ENCODE results near the gene CEP350.
"Not testable (repeated sequence)": the region's sequence is repeated elsewhere in the genome, so short reads cannot be mapped to it uniquely, and the experiment has no call there.

Gene CEP350

DNA sequence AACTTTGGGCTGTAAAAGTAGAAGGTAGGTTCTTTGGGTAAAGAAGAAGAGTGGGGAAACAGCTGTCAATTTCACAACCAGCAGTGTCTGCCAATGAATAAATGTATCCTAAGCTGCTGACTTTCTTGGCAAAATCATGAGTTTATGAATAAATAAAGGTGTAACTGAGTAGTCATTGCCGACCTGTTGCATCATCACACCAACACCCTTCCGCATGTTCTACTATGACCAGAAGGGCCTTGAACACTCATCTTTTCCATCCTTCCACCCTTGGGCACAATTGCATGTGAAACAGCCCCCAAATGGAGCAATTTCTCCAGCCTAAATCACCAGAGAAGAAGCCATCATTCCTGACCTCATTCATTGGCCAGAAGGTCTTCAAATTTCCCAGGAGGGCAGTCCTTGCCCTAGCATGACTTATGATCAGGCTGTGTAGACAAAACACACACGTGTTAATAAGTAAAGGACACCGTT, 168.9 kb downstream of the CEP350 start:
- peak; percentile 53 for DNase-seq (ENCODE audit: low read depth)
- TF ChIP-seq, protein P1, sequence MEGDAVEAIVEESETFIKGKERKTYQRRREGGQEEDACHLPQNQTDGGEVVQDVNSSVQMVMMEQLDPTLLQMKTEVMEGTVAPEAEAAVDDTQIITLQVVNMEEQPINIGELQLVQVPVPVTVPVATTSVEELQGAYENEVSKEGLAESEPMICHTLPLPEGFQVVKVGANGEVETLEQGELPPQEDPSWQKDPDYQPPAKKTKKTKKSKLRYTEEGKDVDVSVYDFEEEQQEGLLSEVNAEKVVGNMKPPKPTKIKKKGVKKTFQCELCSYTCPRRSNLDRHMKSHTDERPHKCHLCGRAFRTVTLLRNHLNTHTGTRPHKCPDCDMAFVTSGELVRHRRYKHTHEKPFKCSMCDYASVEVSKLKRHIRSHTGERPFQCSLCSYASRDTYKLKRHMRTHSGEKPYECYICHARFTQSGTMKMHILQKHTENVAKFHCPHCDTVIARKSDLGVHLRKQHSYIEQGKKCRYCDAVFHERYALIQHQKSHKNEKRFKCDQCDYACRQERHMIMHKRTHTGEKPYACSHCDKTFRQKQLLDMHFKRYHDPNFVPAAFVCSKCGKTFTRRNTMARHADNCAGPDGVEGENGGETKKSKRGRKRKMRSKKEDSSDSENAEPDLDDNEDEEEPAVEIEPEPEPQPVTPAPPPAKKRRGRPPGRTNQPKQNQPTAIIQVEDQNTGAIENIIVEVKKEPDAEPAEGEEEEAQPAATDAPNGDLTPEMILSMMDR (conservative IDR thresholded peaks at IDR 0.05; ENCODE audit: low read length) = no peak
- no peak overlapping the region for H3K4me3 ChIP-seq (ENCODE audit: low read length)

- no peak overlapping the region for H3K4me3 ChIP-seq (ENCODE audit: low read length)
- DNase-seq (ENCODE audit: low read depth) = no peak
- TF ChIP-seq, protein P1 (conservative IDR thresholded peaks at IDR 0.05; ENCODE audit: low read length) = no peak
Measured at GRCh38 chr1:180130651-180131050, 176.0 kb downstream of the CEP350 start.

DNA sequence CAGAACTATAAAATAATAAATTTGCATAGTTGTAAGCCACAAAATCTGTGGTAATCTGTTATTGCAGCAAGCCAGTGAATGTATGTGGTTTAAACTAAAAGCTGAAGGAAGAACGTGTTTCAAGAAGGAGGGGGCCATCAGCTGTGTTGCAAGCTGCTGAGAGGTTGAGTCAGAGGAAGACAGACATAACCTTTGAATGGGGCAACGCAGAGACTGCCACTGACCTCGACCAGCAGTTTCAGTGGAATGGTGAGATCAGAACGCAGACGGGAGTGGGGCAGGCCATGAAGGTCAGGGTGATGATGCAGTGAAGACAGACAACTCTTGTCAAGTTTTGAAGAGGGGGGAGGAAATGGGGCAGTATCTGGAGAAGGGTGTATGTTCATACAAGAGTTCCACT, 176.9 kb downstream of the CEP350 start:
- DNase-seq (ENCODE audit: low read depth) = peak; percentile 96
- H3K4me3 ChIP-seq (ENCODE audit: low read length) = no peak overlapping the region

DNA sequence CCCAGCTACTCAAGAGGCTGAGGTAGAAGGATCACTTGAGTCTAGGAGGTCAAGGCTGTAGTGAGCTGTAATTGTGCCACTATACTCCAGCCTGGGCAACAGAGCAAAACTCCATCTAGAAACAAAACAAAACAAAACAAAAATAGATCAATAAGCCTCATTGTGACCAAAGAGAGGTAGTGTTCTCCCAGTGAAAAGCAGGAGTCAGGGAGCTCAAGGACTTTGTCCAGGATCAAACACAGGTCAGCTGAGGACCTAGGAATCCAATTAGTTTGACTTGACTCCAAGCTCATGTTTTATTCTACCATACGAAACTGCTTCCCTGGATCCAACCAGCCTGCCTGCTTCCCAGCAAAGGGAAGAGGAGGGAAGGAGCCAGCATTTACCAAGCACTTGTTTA, 178.6 kb downstream of the CEP350 start:
- TF ChIP-seq, protein P1 (conservative IDR thresholded peaks at IDR 0.05; ENCODE audit: low read length) = no peak
- DNase-seq (ENCODE audit: low read depth) = no peak
- no peak overlapping the region for H3K4me3 ChIP-seq (ENCODE audit: low read length)

More for the DNA sequence above, 176.9 kb downstream of the CEP350 start:
- TF ChIP-seq, protein P1 (conservative IDR thresholded peaks at IDR 0.05; ENCODE audit: low read length) = no peak

DNA sequence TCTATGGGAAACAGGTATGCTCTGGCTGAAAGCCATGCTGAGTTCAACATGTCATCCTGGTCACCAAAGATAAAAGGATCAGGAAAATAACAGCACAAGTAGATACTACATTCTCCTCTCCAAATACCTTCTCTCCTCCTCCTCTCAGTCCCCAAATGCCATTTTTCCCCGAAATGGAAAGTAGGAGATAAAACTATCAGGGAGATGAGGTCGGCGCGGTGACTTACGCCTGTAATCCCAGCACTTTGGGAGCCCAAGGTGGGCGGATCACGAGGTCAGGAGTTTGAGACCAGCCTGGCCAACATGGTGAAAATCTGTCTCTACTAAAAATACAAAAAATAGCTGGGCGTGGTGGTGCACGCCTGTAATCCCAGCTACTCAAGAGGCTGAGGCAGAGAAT, 179.1 kb downstream of the CEP350 start:
- DNase-seq (ENCODE audit: low read depth); H3K4me3 ChIP-seq (ENCODE audit: low read length): not testable (repeated sequence)

GRCh38 chr1:180135535-180135934, 180.9 kb downstream of the CEP350 start:
- peak; percentile 41 for DNase-seq (ENCODE audit: low read depth)
- H3K4me3 ChIP-seq (ENCODE audit: low read length) = no peak overlapping the region
- TF ChIP-seq, protein P1 (conservative IDR thresholded peaks at IDR 0.05; ENCODE audit: low read length) = no peak

GRCh38 chr1:180136331-180136967, 181.8 kb downstream of the CEP350 start:
- TF ChIP-seq, protein P1 (conservative IDR thresholded peaks at IDR 0.05; ENCODE audit: low read length) = no peak
- no peak overlapping the region for H3K4me3 ChIP-seq (ENCODE audit: low read length)
- peak; percentile 33 for DNase-seq (ENCODE audit: low read depth)
